ENCODE results near the gene TBC1D9. TPM values are rescaled to one million over a fixed set of nuclear protein-coding genes. Genes with fewer than 3 reads are reported as not detected.

The TBC1D9 gene
- total RNA-seq, 2 donors from 2014 or later = 10.7 to 20.5 TPM

- ATAC-seq = peak; percentile 49
These were observed 51.7 kb downstream of the TBC1D9 start for GRCh38 chr4:140704392-140704960.

GRCh38 chr4:140703463-140703862 is 52.7 kb downstream of the TBC1D9 start:
- no peak for DNase-seq
- intact Hi-C loops (cut with DNase I, micrococcal nuclease) = no loop called here
- no peak for ATAC-seq

More at GRCh38 chr4:140704392-140704960, 51.7 kb downstream of the TBC1D9 start:
- no peak for DNase-seq
- intact Hi-C loops (cut with DNase I, micrococcal nuclease) = no loop called here

GRCh38 chr4:140702096-140702757 is 54.0 kb downstream of the TBC1D9 start:
- ATAC-seq (no peak), DNase-seq (no peak)
- intact Hi-C loops (cut with DNase I, micrococcal nuclease) = no loop called here

- ATAC-seq (no peak), DNase-seq (no peak)
- intact Hi-C loops (cut with DNase I, micrococcal nuclease) = no loop called here
These were observed 55.1 kb downstream of the TBC1D9 start for GRCh38 chr4:140701071-140701470.

GRCh38 chr4:140697709-140698560 is 58.2 kb downstream of the TBC1D9 start:
- ATAC-seq (no peak), DNase-seq (no peak)
- intact Hi-C loops (cut with DNase I, micrococcal nuclease) = no loop called here

- ATAC-seq (no peak), DNase-seq (no peak)
- intact Hi-C loops (cut with DNase I, micrococcal nuclease) = no loop called here
These were observed 60.7 kb downstream of the TBC1D9 start for GRCh38 chr4:140695483-140695882.

GRCh38 chr4:140693562-140693961 is 62.6 kb downstream of the TBC1D9 start:
- intact Hi-C loops (cut with DNase I, micrococcal nuclease) = no loop called here
- ATAC-seq (no peak), DNase-seq (no peak)

GRCh38 chr4:140691369-140691768 is 64.8 kb downstream of the TBC1D9 start:
- DNase-seq (no peak), ATAC-seq (peak; percentile 18)
- intact Hi-C loops (cut with DNase I, micrococcal nuclease) = no loop called here

- DNase-seq = no peak
- ATAC-seq = peak; percentile 26
- intact Hi-C loops (cut with DNase I, micrococcal nuclease) = no loop called here
These were observed 66.1 kb downstream of the TBC1D9 start for GRCh38 chr4:140690093-140690492.

GRCh38 chr4:140689623-140690022 is 66.6 kb downstream of the TBC1D9 start:
- no peak for ATAC-seq
- no peak for DNase-seq
- intact Hi-C loops (cut with DNase I, micrococcal nuclease) = no loop called here

- intact Hi-C loops (cut with DNase I, micrococcal nuclease) = no loop called here
- DNase-seq (no peak), ATAC-seq (no peak)
These were observed 67.2 kb downstream of the TBC1D9 start for GRCh38 chr4:140688711-140689598.

GRCh38 chr4:140686796-140687195 is 69.4 kb downstream of the TBC1D9 start:
- no peak for DNase-seq
- ATAC-seq = no peak
- intact Hi-C loops (cut with DNase I, micrococcal nuclease) = no loop called here

- ATAC-seq (no peak), DNase-seq (no peak)
- intact Hi-C loops (cut with DNase I, micrococcal nuclease) = no loop called here
These were observed 71.9 kb downstream of the TBC1D9 start for GRCh38 chr4:140684314-140684713.

- ATAC-seq (no peak), DNase-seq (no peak)
- intact Hi-C loops (cut with DNase I, micrococcal nuclease) = no loop called here
These were observed 75.0 kb downstream of the TBC1D9 start for GRCh38 chr4:140681201-140681600.

- intact Hi-C loops (cut with DNase I, micrococcal nuclease) = no loop called here
These were observed 75.5 kb downstream of the TBC1D9 start for GRCh38 chr4:140680686-140681085.

GRCh38 chr4:140679576-140679975 is 76.6 kb downstream of the TBC1D9 start:
- no peak for ATAC-seq
- DNase-seq = no peak
- intact Hi-C loops (cut with DNase I, micrococcal nuclease) = no loop called here

More at GRCh38 chr4:140680686-140681085, 75.5 kb downstream of the TBC1D9 start:
- DNase-seq = no peak
- no peak for ATAC-seq

GRCh38 chr4:140675599-140676231 is 80.5 kb downstream of the TBC1D9 start:
- DNase-seq (no peak), ATAC-seq (no peak)
- intact Hi-C loops (cut with DNase I, micrococcal nuclease) = no loop called here

- ATAC-seq = no peak
- DNase-seq = no peak
- intact Hi-C loops (cut with DNase I, micrococcal nuclease) = no loop called here
These were observed 82.5 kb downstream of the TBC1D9 start for GRCh38 chr4:140673729-140674128.

- ATAC-seq (no peak), DNase-seq (no peak)
- intact Hi-C loops (cut with DNase I, micrococcal nuclease) = no loop called here
These were observed 83.8 kb downstream of the TBC1D9 start for GRCh38 chr4:140672416-140672815.
